Stimulated activated CD4-positive, alpha-beta T cell treated with anti-CD3 and anti-CD28 coated beads, Interleukin-2, amount 100 ng/mL, for 48 hours (primary cell): ENCODE data around the gene ZBTB38.
A peak's percentile ranks its signal among the peaks of the same experiment; 100 is the strongest.

ENCODE experiments used
- DNase-seq, 2 donors: peaks; one replicate each; pipeline ENCODE4 v3.0.0-alpha.2; 2020

The ZBTB38 gene

DNA sequence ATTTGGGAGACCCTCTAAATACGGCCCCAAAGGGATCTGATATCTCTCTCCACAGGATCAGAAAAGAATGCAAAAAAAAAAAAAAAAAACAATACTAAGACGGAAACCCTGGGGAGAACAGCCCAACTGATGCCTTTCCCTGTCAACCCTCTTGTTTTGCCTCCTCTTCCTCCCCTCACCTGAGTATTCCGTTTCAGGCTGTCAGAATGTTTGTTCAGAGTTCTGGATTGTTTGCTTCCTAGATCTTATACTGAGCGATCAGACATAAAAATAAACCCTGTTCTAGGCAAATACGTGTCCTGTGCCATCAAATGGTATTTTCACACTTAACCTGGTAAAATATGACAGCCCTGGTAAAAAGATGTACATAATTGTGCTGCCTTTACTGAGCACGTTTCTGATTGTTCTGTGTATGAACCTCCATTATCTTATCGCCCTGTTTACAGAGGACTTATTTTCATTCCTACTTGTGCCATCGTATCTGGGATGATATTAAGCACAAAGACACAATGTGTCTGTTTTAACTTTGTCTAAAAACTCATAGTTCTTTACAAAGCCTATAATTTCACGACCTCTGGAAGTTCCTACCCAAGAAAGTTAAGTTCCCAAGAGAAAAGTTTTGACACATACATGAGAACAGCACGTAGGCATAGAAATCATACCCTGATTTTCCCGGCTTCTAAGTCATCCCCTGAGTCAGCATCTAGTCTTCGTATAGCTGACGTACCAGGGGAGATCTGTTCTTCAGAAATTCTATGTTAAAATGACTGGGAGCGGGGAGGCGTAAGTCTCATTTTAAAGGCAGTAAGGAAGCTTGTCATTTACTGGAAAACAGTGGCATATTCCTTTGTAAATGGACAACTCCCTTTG is 856 bp downstream of the ZBTB38 start:
- DNase-seq, result no peak

DNA sequence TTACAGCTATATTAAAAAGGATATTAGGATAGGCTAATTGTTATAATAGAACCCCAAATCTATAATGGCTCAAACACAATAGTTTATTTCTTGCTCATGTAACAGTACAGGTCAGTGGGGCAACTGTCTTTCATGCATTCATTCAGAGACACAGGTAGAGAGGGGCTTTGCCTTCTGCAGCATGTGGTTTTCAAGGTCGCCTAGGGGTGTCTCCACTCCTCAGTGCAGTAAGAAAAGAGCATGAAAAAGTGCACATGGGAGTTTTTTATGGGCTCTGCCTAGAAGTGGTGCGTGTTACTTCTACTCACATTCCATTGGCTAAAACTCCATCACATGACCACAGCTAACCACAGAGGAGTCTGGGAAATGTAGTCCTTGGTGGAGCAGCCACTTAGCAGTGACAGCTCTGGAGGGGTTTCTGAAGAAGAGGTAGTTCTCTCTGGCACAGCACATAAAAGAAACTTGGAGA is 1.8 kb downstream of the ZBTB38 start:
- DNase-seq, result peak; percentile 33 to 37

DNA sequence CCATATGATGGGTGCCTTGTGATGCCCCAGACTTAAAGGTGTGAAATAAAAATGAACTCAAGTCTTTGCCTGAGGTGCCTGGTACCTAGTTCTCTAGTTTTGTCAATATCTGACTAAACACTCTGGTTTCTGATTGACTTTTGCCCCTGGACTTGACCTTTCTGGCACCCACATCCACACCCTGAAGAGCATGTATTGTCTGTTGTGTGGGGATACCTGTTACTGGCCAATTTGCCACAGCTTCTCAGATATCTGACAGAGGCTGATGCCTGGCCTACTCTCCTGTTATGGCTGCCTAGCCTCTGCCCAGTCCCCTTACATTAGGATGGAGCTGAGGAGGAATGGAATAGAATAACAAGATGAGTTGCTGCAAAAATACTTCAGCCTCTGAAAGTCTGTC is 3.6 kb downstream of the ZBTB38 start:
- no peak for DNase-seq

- no peak for DNase-seq
These were observed 4.4 kb downstream of the ZBTB38 start for GRCh38 chr3:141372656-141373055.

DNA sequence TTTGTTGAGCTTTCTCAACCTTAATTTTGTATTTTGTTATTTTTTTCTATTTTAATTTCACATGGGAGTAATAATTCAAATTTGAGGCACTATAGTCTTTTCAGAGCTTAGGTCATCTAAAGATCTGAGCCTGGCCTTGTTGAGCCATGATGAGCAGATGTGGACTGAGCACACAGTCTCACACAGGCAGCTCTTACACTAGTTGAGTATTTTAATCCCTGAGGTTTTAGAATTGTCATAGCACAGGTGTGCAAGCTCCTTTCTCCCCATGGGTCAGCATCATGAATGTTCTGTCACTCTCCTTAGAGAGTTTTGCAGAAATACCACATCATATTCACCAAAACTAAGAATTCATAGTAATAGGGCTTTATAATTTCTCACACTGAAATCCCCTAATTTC is 4.9 kb downstream of the ZBTB38 start:
- no peak for DNase-seq

DNA sequence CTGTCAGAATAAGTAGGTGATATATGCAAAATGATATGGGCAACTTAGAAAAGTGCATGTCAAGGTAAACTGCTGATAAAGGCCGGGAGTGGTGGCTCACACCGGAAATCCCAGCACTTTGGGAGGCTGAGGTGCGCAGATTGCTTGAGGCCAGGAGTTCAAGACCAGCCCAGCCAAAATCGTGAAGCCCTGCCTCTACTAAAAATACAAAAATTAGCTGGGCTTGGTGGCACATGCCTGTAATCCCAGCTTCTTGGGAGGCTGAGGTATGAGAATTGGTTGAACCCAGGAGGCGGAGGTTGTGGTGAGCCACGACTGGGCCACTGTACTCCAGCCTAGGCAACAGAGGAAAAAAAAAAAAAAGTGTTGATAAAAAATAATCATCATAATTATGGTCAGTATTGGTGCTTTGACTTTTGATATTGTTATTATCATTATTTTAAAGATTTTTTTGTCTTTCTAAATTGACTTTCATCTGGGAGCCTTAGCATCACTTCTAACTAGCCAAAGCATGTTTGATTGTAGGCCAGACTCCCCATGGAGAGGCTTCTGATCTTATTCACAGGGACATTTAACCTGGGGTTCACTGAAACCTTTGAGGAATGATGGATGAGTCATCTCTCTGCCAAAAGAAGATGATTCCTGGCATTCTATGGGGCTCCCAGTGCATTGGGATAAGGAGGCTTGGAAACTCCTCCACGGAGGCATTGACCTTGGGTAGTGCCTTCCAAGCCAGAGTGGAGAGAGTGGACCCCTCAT is 5.6 kb downstream of the ZBTB38 start:
- no peak for DNase-seq

DNA sequence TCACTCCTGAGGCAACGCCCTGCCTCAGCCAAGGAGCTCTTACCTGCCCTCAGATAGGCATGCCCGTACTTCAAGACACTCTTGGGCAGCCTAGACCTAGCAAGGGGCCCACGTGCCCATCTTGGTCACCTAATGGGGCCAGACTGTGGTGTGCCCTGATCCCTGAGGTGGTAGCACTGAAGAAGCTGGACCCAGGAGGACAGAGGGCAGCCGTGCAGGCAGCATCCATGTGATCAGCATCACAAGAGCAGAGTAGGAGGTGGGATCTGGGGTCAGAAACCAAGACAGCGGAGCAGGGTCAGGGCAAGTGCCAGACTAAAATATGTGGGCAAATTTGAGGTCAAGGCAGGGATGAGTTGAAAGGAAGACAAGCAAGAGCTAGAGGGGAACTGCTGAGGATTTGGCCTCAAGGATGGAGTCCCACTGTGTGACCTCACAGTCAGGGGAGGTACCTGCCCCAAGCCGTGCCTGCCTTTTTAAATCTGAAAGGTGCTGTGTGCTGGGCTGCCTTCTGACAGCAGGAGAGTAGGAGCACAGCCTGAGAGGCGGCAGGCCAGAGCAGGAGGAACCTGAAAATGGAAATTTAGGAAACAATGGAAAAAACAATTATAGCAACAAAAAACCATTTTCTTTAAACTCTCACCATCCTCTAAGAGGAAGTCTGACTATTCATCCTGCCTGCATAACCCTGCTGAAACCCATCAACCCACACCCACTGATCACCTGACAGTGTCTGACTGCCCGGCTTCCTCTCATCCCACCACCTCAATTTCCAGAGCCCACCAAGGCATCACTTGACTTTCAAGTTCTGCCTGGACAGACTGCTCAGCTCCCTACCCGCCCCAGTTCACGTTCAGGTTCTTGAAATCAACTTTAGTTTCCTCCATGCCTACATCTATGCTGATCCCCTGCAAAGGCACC is 7.3 kb downstream of the ZBTB38 start:
- no peak for DNase-seq

DNA sequence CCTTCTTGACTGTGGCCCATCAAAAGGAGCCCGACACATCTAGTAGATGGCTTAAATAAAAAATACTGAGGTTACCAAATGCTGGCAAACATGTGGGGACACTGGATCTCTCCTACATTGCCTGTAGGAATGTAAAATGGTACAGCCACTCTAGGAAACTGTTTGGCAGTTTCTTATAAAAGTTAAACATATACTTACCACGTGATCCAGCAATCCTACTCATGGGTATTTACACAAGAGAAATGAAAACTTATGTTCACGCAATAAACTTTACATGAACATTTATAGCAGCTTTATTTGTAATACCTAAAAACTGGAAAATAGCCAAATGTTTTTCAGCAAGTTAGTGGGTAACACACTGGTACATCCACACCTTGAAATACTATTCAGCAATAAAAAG is 9.1 kb downstream of the ZBTB38 start:
- no peak for DNase-seq

DNA sequence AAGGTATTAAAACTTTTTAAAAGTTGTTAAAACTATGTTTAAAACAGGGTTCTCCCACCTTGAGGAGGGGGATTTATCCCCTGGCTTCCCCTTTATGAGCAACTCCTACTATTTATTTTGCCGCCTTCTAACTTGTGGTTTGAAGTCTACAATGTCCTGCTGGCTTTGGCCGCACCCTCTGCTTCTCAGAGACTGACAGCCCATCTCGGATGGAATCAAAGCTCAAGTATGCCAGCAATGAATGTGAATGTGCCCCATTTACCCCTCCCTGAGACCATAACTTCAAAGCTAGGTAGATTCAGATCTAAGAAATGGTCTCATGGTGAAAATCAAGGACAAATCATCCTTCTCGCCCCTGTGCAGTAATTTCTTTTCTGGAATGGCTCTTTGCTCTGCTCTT is 10.3 kb downstream of the ZBTB38 start:
- DNase-seq, result no peak

DNA sequence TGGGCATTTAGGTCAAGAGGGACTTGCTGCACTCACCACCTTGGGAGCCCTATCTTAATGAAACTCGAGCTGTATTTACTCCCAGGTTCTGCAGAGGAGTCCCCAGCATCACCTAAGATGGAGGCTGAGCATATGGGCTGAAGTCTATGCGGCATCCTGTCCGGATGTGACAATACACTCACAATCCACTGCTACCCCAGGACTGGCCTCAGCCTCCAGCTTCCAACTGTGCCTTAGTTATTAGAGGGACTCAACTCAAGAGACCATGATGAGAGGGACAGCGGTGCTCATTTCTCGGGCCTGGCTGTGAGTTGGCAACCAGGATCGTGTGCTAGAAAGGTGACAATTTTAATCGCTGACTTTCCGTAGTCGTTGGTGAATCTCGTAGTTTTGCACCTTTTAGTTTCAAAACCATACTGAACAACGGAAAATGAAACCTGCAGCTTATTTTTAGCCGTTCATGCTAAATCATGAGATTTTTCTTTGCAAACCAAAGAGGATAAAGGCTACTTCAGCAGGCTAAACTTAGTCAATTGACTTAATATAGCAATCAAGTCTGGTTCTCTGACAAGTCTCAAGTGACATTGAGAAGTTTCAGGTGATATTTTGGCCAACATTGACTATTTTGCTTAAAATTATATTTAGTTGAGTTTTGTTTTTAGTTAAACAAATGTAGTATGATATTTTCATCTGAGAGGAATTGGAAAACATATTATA is 11.1 kb downstream of the ZBTB38 start:
- DNase-seq, result no peak

- DNase-seq, result no peak
These were observed 12.0 kb downstream of the ZBTB38 start for GRCh38 chr3:141380279-141380678.

DNA sequence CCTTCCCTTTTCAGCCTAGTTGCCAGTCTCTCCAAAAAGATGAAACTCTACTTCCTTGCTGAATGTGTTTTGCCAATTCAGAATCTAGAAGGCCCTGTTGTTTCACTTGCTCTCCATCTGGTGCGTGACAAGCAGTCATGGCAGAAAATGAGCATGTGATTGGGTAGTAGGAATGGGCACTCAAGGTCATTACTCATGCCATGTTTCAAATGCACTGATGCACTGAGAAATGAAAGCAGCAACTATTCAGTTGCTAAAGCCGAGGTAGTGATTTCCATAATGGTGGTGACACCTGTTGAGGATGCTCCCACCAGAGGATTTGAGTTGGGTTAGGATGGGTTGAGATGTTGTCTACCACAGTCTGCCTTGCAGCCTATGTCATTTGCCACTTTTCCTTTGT is 12.7 kb downstream of the ZBTB38 start:
- DNase-seq, result no peak

DNA sequence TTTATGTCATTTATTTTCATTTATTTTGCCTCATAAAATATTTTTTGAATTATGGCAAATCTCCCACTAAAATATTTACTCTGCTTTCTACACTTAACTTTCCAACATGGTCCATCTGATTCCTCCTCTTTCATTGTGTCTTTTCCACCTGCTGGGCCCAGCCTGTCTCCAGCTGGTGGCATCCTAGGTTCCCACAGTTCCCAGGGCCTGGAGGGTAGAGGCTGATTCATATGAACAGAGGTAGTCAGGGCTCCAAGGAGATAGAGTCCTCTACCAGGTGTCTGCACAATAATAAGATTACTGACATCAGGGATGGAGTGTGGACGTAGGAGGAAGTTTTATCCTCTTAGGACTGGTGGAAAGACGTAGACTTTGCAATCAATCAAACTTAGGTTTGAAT is 14.3 kb downstream of the ZBTB38 start:
- DNase-seq, result no peak

DNA sequence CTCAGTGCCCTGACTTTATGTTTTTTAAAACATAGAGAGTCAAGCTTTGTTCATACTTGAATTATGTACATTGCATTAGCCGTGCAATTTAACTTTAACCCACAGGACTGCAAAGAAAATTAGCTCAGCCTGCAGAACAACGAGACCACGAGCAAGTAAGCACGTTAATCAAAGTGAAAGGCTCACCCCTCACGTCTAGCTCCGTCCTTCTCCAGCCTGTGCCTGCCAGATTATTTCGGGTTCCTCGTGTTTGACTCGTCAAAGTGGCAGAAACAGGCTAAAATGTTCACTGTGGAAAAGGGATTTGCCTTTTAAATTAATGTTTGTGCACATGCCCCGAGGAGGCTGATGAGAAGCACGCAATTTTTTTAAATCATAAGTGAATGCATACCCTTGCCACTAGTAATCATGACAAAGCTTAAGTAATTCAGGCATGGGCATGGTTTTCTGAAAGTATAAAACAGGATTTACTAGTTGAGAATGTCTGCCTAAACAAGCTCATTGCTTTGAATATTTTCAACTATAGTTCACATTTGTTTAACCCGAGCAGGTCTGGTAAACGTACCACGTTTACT is 15.3 kb downstream of the ZBTB38 start:
- no peak for DNase-seq

DNA sequence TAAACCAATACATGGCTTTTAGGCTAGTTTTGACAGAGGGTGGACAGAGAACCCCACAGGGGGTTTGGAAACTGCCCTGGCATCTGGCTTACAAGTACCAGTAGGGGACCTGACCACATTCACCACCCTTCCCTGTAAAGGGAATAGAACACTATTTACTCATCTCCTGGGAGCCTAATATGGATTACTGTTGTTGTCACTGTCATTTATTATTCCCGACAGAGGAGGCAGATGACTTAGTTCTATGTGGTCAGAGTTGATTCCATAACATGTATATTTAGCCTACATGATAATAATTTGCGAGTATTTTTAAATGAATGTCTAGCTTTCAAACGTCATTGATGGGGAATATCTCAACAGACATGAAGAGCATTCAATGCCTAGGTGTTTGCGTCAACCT is 15.9 kb downstream of the ZBTB38 start:
- no peak for DNase-seq

DNA sequence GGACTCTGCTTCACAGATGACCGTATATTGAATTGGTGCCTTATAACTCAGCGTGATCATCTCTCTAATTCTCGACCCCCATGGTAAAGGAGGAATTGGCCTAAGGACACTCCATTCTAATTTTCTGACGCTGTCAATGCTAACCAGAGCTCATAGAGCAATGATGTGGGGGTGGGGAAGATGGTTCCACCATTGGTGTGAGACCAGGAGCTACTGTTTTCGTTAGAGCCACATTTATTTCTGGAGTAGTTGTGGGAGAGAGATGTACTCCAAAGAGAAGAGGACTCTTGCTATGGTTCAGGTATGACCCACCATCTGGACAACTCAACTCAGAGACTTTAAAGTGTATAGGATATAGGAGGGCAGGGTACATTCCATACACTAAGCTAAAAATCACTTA is 16.3 kb downstream of the ZBTB38 start:
- DNase-seq, result no peak

GRCh38 chr3:141385406-141386125 is 17.3 kb downstream of the ZBTB38 start:
- no peak for DNase-seq

DNA sequence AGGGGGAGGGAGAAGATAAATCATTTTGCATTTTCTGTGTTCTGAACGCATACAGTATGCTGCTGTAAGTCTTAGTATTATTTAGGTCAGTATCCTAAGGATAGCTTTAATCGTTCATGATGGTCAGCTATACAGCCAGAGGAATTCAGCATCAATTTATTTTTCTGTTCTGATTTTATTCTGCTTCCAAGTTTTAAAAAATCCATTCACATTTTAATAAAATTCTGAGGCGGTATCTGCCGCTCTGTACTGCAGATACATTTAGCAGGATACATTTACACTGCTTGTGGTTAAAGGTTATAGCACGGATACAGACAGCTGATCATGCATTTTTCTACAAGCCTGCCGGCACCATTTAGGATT is 17.8 kb downstream of the ZBTB38 start:
- DNase-seq, result no peak

DNA sequence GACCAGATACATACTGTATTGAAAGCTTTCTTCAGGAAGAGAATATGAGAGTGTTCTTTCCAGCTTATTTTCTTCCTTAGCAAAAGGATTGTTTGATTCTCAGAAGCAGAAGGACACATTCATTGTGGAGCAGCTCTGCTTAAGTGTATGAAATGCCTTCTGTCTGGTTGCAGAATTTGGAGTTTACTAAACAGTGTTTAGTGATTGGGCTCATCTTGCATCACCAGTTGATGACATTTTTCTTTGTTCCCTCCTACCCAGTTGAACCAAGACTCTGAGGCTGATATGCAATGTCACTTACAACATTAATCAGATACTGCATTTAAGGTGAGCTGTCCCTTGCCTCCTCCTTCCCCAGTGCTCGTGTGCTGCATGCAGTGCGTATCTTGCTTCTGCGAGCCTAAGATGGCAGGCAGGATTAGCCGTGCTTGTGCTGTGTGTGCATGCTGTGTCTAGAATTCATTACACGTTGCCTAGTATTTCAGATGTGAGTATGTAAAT is 18.4 kb downstream of the ZBTB38 start:
- DNase-seq, result no peak

GRCh38 chr3:141387516-141387915 is 19.2 kb downstream of the ZBTB38 start:
- no peak for DNase-seq

- no peak for DNase-seq
These were observed 20.1 kb downstream of the ZBTB38 start for GRCh38 chr3:141388395-141388794.
